Colonic mucosa (tissue), 4 donors: Measurements from ENCODE around the gene TBX15. TPM values are rescaled to one million over a fixed set of nuclear protein-coding genes. Genes with fewer than 3 reads are reported as not detected.
"Not testable (repeated sequence)": the region's sequence is repeated elsewhere in the genome, so short reads cannot be mapped to it uniquely, and the experiment has no call there.

Experiments used
- DNase-seq: peaks from one replicate; pipeline ENCODE4 v3.0.0-alpha.2; 2020
- H3K27ac ChIP-seq: fragments of 200-600 bp; one replicate; pipeline ENCODE4 v1.8.0; 2021
- H3K27me3 ChIP-seq: fragments of 200-600 bp; one replicate; pipeline ENCODE4 v1.8.0; 2021
- H3K36me3 ChIP-seq: fragments of 200-600 bp; one replicate; pipeline ENCODE4 v1.8.0; 2021
- H3K4me1 ChIP-seq: fragments of 200-600 bp; one replicate; pipeline ENCODE4 v1.8.0; 2021; ENCODE audit warnings: mild to moderate bottlenecking
- H3K4me3 ChIP-seq: fragments of 200-600 bp; one replicate; pipeline ENCODE4 v1.8.0; 2021
- H3K9ac ChIP-seq, 2 donors: one replicate each; pipeline ENCODE4 v1.7.0; 2013; ENCODE audit warnings: control low read depth in 2 of 2, low read depth in 2 of 2, low read length in 2 of 2
- H3K9me3 ChIP-seq: fragments of 200-600 bp; one replicate; pipeline ENCODE4 v1.8.0; 2021
- CTCF ChIP-seq: fragments of 200-600 bp; IDR thresholded peaks from one replicate; pipeline ENCODE4 v1.8.0; 2022; ENCODE audit warnings: antibody characterized with exemption, mild to moderate bottlenecking
- intact Hi-C: fragments of 100-400 bp; cut with DNase I; formaldehyde crosslinking; loops from one replicate; pipeline ENCODE4 v1.14.1; 2022
- total RNA-seq, 2 donors: library from RNA; stranded (reverse); fragmentation: NEBNext Ultra II Directional in 1 of 2; extraction: Animal tissue kit (Norgen Biotek cat#: 25700) in 1 of 2; gene quantifications; one replicate each; pipeline ENCODE4 v1.2.1, GENCODE V29; 2021
- donor health status: healthy.
- donor health status: DM: no; HTN: no; CAD: no.
- donor health status: DM: no; HTN: no; CAD: no.

The TBX15 gene
- total RNA-seq, 2 donors from 2014 or later: 0.11 TPM; not detected in 1

GRCh38 chr1:118960026-118960561, 28.0 kb downstream of the TBX15 start:
- H3K9ac ChIP-seq: no peak overlapping the region
- H3K4me1 ChIP-seq: no peaks in the 10 kb centered on the region
- no peak for DNase-seq
- TF ChIP-seq CTCF: no peak
- no peaks in the 10 kb centered on the region for H3K27me3 ChIP-seq
- H3K27ac ChIP-seq: no peak overlapping the region
- no peaks in the 10 kb centered on the region for H3K9me3 ChIP-seq
- H3K4me3 ChIP-seq: no peak overlapping the region
- intact Hi-C loops: no loop called here
- H3K36me3 ChIP-seq: no peaks in the 10 kb centered on the region

- no peak for DNase-seq
- intact Hi-C loops: no loop called here
- Histone ChIP-seq H3K27me3 (no peaks in the 10 kb centered on the region), H3K9me3 (no peaks in the 10 kb centered on the region), H3K4me3 (no peak overlapping the region), H3K27ac (no peak overlapping the region), H3K4me1 (no peaks in the 10 kb centered on the region), H3K36me3 (no peaks in the 10 kb centered on the region), H3K9ac (no peak overlapping the region)
- no peak for TF ChIP-seq CTCF
These were observed 29.1 kb downstream of the TBX15 start for GRCh38 chr1:118958937-118959631.

- Histone ChIP-seq H3K4me1 (no peaks in the 10 kb centered on the region), H3K4me3 (no peak overlapping the region), H3K27me3 (no peaks in the 10 kb centered on the region), H3K9me3 (no peaks in the 10 kb centered on the region), H3K27ac (no peak overlapping the region), H3K9ac (no peak overlapping the region), H3K36me3 (no peaks in the 10 kb centered on the region)
- DNase-seq: no peak
- intact Hi-C loops: no loop called here
- TF ChIP-seq CTCF: no peak
These were observed 30.0 kb downstream of the TBX15 start for GRCh38 chr1:118958140-118958539.

- intact Hi-C loops, H3K27me3 ChIP-seq, H3K27ac ChIP-seq, DNase-seq, H3K36me3 ChIP-seq, H3K4me3 ChIP-seq, H3K9ac ChIP-seq, H3K9me3 ChIP-seq, H3K4me1 ChIP-seq: not testable (repeated sequence)
These were observed 30.6 kb downstream of the TBX15 start for GRCh38 chr1:118957579-118957978.

GRCh38 chr1:118954301-118954905, 33.7 kb downstream of the TBX15 start:
- intact Hi-C loops: no loop called here
- no peak for TF ChIP-seq CTCF
- no peak for DNase-seq

More at GRCh38 chr1:118954301-118954905, 33.7 kb downstream of the TBX15 start:
- H3K27me3 ChIP-seq: no peaks in the 10 kb centered on the region
- H3K4me3 ChIP-seq: no peak overlapping the region
- H3K9me3 ChIP-seq: no peaks in the 10 kb centered on the region
- no peaks in the 10 kb centered on the region for H3K4me1 ChIP-seq
- H3K9ac ChIP-seq: no peak overlapping the region
- H3K36me3 ChIP-seq: no peaks in the 10 kb centered on the region
- no peak overlapping the region for H3K27ac ChIP-seq
